Thoracic aorta (tissue), 2 donors: ENCODE data around the gene PLEKHG3. TPM values are rescaled to one million over a fixed set of nuclear protein-coding genes. Genes with fewer than 3 reads are reported as not detected.
"Not testable (repeated sequence)": the region's sequence is repeated elsewhere in the genome, so short reads cannot be mapped to it uniquely, and the experiment has no call there.

Experiments used
- ATAC-seq: fragments of 150-250 bp; one replicate; pipeline ENCODE4 v1.8.0; 2017; ENCODE audit warnings: low read depth; ENCODE audit not compliant: insufficient number of reproducible peaks, low FRiP score
- DNase-seq: peaks from one replicate; pipeline ENCODE4 v3.0.0-alpha.2; 2020; ENCODE audit warnings: low spot score
- H3K27ac ChIP-seq, 2 donors: fragments of 200-600 bp; sonication (generic); 1 replicate in 1 of 2; 2 replicates in 1 of 2; pipeline ENCODE4 v1.5.1; 2016; ENCODE audit warnings: mild to moderate bottlenecking in 2 of 2, moderate library complexity in 2 of 2
- H3K27me3 ChIP-seq: fragments of 200-600 bp; sonication (generic); replicated peaks from 2 replicates; pipeline ENCODE4 v1.6.0; 2016; ENCODE audit warnings: mild to moderate bottlenecking; ENCODE audit not compliant: insufficient read depth
- H3K36me3 ChIP-seq: fragments of 200-600 bp; sonication (generic); one replicate; pipeline ENCODE4 v1.5.1; 2016
- H3K4me1 ChIP-seq, 2 donors: fragments of 200-600 bp; sonication (generic); 1 replicate in 1 of 2; 2 replicates in 1 of 2; pipeline versions ENCODE4 v1.5.1 to v1.6.0; 2016; ENCODE audit warnings: low read depth in 2 of 2, mild to moderate bottlenecking in 1 of 2; ENCODE audit not compliant: control insufficient read depth in 1 of 2
- H3K4me3 ChIP-seq: fragments of 200-600 bp; sonication (generic); 2 replicates; pipeline ENCODE4 v1.5.1; 2016; ENCODE audit warnings: mild to moderate bottlenecking
- H3K9me3 ChIP-seq: fragments of 200-600 bp; sonication (generic); 2 replicates; pipeline ENCODE4 v1.5.1; 2016
- CTCF ChIP-seq: fragments of 200-600 bp; sonication (generic); IDR thresholded peaks from one replicate; pipeline ENCODE4 v1.5.1; 2019; ENCODE audit warnings: antibody characterized with exemption
- total RNA-seq, 2 donors: library from RNA; depleted of rRNA; stranded (reverse); fragments of >200 nt; gene quantifications; one replicate each; pipeline versions ENCODE4 v1.1.0 to v1.2.3, GENCODE V29; 2016

The PLEKHG3 gene
- total RNA-seq, 2 donors from 2014 or later, result 63.2 to 71.5 TPM

- H3K27me3 ChIP-seq, result no peaks in the 10 kb centered on the region
- no peak overlapping the region for H3K4me3 ChIP-seq
- H3K27ac ChIP-seq, result no peak overlapping the region
- no peak for DNase-seq
- H3K4me1 ChIP-seq, result peaks cover 19 to 23% of the 10 kb centered on the region in 2 donors
- no peaks in the 10 kb centered on the region for H3K9me3 ChIP-seq
- no peak for TF ChIP-seq CTCF
- H3K36me3 ChIP-seq, result no peaks in the 10 kb centered on the region
- no peak for ATAC-seq
These were observed 18.0 kb upstream of the PLEKHG3 start for GRCh38 chr14:64686282-64686615.

- Histone ChIP-seq H3K9me3 (no peaks in the 10 kb centered on the region), H3K36me3 (no peaks in the 10 kb centered on the region), H3K4me3 (no peak overlapping the region), H3K27me3 (no peaks in the 10 kb centered on the region), H3K27ac (no peak overlapping the region), H3K4me1 (peaks cover 1 to 6% of the 10 kb centered on the region in 2 donors)
- DNase-seq (no peak), ATAC-seq (no peak)
- TF ChIP-seq CTCF, result no peak
These were observed 16.2 kb upstream of the PLEKHG3 start for GRCh38 chr14:64688031-64688430.

GRCh38 chr14:64688811-64689281 is 15.4 kb upstream of the PLEKHG3 start:
- DNase-seq, result no peak

GRCh38 chr14:64689289-64689688 is 14.9 kb upstream of the PLEKHG3 start:
- Histone ChIP-seq H3K27ac (no peak overlapping the region), H3K4me1 (peaks cover 0 to 10% of the 10 kb centered on the region in 2 donors), H3K27me3 (no peaks in the 10 kb centered on the region), H3K4me3 (no peak overlapping the region), H3K36me3 (no peaks in the 10 kb centered on the region), H3K9me3 (no peaks in the 10 kb centered on the region)
- ATAC-seq (no peak), DNase-seq (no peak)
- TF ChIP-seq CTCF, result no peak

More at GRCh38 chr14:64688811-64689281, 15.4 kb upstream of the PLEKHG3 start:
- ATAC-seq, result no peak
- H3K9me3 ChIP-seq, result no peaks in the 10 kb centered on the region
- H3K4me1 ChIP-seq, result peaks cover 0 to 6% of the 10 kb centered on the region in 2 donors
- no peak for TF ChIP-seq CTCF
- H3K27me3 ChIP-seq, result no peaks in the 10 kb centered on the region
- no peak overlapping the region for H3K27ac ChIP-seq
- no peaks in the 10 kb centered on the region for H3K36me3 ChIP-seq
- H3K4me3 ChIP-seq, result no peak overlapping the region

GRCh38 chr14:64690607-64691006 is 13.6 kb upstream of the PLEKHG3 start:
- H3K4me3 ChIP-seq, ATAC-seq, H3K9me3 ChIP-seq, H3K36me3 ChIP-seq, H3K27me3 ChIP-seq, H3K27ac ChIP-seq, DNase-seq: not testable (repeated sequence)
- peaks cover 0 to 15% of the 10 kb centered on the region in 2 donors for H3K4me1 ChIP-seq

- no peaks in the 10 kb centered on the region for H3K36me3 ChIP-seq
- H3K9me3 ChIP-seq, result no peaks in the 10 kb centered on the region
- H3K27me3 ChIP-seq, result no peaks in the 10 kb centered on the region
- no peak for TF ChIP-seq CTCF
- H3K27ac ChIP-seq, result no peak overlapping the region
- ATAC-seq (no peak), DNase-seq (no peak)
- no peak overlapping the region for H3K4me3 ChIP-seq
- peaks cover 0 to 22% of the 10 kb centered on the region in 2 donors for H3K4me1 ChIP-seq
These were observed 12.8 kb upstream of the PLEKHG3 start for GRCh38 chr14:64691376-64691775.
